ENCODE data around the gene HIVEP3.

DNA sequence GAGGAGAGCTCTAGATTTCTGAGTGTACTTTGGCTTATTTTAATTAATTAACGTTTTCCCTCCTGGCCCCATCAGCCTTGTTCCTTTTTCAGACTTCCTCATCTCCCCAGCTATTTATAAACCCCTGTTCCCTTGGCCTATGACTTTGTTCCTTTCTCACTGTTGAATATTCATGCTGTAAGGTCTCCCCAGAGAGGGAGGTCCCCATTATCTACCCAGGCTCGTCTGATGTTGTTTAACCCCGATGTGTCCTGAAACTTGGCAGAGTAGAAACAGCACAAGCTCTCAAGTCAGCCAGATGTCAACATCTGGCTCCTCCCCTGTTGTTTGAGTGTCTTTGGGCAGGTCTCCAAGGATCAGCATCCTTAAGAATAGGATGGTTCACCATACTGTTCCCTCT lies 153.6 kb downstream of the HIVEP3 start:
- TF ChIP-seq POLR2A (IDR thresholded peaks at IDR 0.05; ENCODE audit: low read depth, low read length), result no peak
- no peak for TF ChIP-seq POLR2AphosphoS5 (IDR thresholded peaks at IDR 0.05; ENCODE audit: low read depth, low read length)
- TF ChIP-seq TAF1 (IDR thresholded peaks at IDR 0.05; ENCODE audit: low read depth, low read length), result no peak
- peak; percentile 92; the same call in 1 of the 2 replicates for TF ChIP-seq POU2F2 (IDR thresholded peaks at IDR 0.05; ENCODE audit: low read depth, low read length)
- 0 out of 2 replicates have a peak, but pooled peaks have one; percentile 19 for TF ChIP-seq SPI1 (IDR thresholded peaks at IDR 0.05; ENCODE audit: low read depth, low read length)

Data from GM12891 (cell line).